ENCODE measurements around the gene TMEM164.

DNA sequence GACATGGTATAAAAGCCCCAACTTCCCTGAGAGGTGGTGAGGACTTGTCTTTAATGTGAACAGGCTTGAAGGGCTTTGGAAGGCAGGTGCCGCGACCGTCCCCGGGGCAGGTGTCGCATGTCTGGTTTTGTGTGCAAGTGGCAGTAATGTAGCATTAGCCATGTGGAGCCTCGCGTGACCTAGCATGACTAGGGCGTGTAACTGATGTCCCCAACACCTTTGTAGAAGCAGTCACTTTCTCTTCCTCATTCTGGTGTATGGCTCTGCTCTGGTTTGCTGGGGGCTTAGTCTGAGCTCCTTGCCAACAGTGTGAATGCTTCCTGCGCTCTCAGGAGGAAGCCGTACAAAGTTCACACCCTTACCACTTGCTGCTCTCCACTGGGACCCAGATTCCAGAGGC lies 169.3 kb downstream of the TMEM164 start:
- TF ChIP-seq, protein P1, sequence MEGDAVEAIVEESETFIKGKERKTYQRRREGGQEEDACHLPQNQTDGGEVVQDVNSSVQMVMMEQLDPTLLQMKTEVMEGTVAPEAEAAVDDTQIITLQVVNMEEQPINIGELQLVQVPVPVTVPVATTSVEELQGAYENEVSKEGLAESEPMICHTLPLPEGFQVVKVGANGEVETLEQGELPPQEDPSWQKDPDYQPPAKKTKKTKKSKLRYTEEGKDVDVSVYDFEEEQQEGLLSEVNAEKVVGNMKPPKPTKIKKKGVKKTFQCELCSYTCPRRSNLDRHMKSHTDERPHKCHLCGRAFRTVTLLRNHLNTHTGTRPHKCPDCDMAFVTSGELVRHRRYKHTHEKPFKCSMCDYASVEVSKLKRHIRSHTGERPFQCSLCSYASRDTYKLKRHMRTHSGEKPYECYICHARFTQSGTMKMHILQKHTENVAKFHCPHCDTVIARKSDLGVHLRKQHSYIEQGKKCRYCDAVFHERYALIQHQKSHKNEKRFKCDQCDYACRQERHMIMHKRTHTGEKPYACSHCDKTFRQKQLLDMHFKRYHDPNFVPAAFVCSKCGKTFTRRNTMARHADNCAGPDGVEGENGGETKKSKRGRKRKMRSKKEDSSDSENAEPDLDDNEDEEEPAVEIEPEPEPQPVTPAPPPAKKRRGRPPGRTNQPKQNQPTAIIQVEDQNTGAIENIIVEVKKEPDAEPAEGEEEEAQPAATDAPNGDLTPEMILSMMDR (conservative IDR thresholded peaks at IDR 0.05 in 1 of 2, IDR thresholded peaks at IDR 0.05 in 1 of 2; ENCODE audit: low read depth in 1 of 2, low read length in 2 of 2), result no peak
- no peak for TF ChIP-seq EZH2 (IDR thresholded peaks at IDR 0.05; ENCODE audit: low read length, missing control alignments)
